Urinary bladder (tissue), 4 donors: Measurements from ENCODE around the gene MTHFS. TPM values are rescaled to one million over a fixed set of nuclear protein-coding genes. Genes with fewer than 3 reads are reported as not detected.
"Not testable (repeated sequence)": the region's sequence is repeated elsewhere in the genome, so short reads cannot be mapped to it uniquely, and the experiment has no call there.

Experiments
- DNase-seq: peaks from one replicate; pipeline ENCODE4 v3.0.0-alpha.2; 2015; ENCODE audit errors: extremely low spot score
- H3K27ac ChIP-seq: one replicate; pipeline ENCODE4 v1.5.1; 2013; ENCODE audit warnings: low read depth, mild to moderate bottlenecking, moderate library complexity
- H3K36me3 ChIP-seq: one replicate; pipeline ENCODE4 v1.6.1; 2013; ENCODE audit warnings: mild to moderate bottlenecking, moderate library complexity; ENCODE audit not compliant: insufficient read depth
- H3K4me1 ChIP-seq: one replicate; pipeline ENCODE4 v1.6.1; 2013; ENCODE audit warnings: mild to moderate bottlenecking, moderate library complexity; ENCODE audit not compliant: insufficient read depth
- H3K4me3 ChIP-seq: one replicate; pipeline ENCODE4 v1.5.1; 2013; ENCODE audit warnings: low read depth, low read length
- WGBS: extraction: QIAGEN DNeasy Blood & Tissue Kit; methylation state at CpG from one replicate; pipeline ENCODE4 v1.1.7; 2013; 5-methylcytosine and 5-hydroxymethylcytosine counted together
- polyA plus RNA-seq: library from polyadenylated mRNA; stranded (reverse); fragments of 200-250 nt; gene quantifications from one replicate; pipeline ENCODE4 v1.2.3, GENCODE V29; 2013
- total RNA-seq: library from RNA; depleted of rRNA; stranded (reverse); fragments of >200 nt; gene quantifications from one replicate; pipeline ENCODE4 v1.2.3, GENCODE V29; 2014
- donor health status: healthy with polysubstance abuse.
- donor health status: healthy.

MTHFS gene
- total and polyA plus RNA-seq, 2 donors, result 10.7 to 36.2 TPM

DNA sequence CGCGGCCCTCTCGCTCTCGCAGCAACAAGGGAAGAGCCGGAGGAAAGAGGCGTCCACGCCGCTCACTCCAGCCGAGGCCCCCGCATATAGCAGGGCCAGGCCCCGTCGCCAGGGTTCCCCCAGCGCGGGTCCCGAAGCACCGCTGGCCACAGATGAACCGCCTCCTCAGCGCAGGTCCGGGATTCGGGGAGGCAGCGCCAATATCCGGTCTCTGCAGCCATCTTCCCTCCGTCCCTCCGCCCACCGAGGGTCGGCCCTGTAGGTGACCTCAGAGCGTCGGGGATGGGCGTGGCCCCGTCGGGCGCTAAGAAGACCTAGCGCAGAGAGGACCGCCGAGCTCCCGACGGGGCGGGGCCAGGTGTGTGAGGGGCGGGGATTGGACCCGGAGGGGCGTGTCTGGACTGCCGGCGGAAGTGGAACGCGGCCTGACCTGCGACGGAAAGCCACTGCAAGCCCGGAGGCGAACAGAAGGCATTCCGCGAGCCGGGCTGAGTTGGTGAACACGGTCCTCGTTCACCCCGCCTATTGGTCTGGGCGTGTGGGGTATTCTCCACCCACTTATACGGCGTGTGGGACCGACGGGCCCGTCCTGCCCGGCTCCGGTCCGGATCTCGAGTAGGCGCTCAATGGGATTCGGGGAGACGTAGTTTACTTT lies 26.8 kb upstream of the MTHFS start:
- DNase-seq, result peak; percentile 88
- Histone ChIP-seq H3K4me3 (peak overlapping the region; percentile 90), H3K36me3 (no peaks in the 10 kb centered on the region), H3K27ac (peak overlapping the region; percentile 91), H3K4me1 (no peaks in the 10 kb centered on the region)
- WGBS, result under 1% methylated on average over 68 of the region's 68 CpGs

DNA sequence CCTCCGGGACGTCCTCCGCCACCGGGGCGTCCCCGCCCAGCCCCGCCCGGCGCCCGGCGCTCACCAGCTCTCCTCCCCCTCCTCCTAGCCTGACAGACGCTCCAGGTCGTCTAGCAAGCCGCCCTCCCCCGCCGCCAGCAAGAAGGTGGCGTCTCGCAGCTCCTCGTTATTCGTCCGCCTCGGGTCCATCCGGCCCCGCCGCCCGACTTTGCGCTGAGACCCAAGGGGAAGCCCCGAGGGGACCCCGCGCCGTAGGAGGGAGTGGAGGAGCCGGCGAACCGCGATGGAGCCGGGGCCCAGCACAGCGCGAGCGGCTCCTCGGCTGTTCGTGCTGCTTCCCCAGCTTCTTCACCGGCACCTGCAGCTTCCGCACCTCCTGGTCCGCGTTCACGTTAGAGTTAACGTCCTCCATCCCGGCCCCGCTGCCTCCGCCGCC lies 26.3 kb upstream of the MTHFS start:
- peak; percentile 23 for DNase-seq
- Histone ChIP-seq H3K27ac (peak overlapping the region; percentile 91), H3K36me3 (no peaks in the 10 kb centered on the region), H3K4me3 (peak overlapping the region; percentile 90), H3K4me1 (no peaks in the 10 kb centered on the region)
- WGBS, result under 1% methylated on average over 51 of the region's 51 CpGs

DNA sequence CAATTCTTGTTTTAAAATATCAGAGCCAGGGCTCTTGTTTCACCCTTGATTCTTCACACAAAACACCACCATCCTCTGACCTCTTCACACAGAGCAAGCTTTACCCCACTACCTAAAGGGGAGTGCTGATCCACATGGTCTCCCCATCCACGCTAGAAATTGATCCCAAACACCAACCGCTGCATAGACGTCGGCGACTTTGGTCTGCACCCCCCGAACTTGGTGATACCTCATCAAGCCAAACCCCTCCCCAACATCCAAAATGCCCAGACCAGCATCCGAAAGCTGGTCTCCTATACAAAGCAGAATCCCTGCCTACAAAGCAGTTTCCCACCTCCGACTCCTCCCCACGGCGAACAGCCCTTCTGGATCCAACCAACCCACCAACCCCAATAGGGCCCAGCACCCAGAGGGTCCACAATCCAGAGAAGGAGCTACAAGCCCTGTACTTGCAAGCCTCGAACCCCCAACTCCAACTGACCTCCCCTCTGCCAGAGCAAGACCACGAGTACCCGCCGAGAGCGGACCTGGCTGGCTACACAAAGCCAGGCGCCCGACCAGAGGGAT lies 25.8 kb upstream of the MTHFS start:
- Histone ChIP-seq H3K4me1 (no peaks in the 10 kb centered on the region), H3K36me3 (no peaks in the 10 kb centered on the region), H3K27ac (peak overlapping the region; percentile 91), H3K4me3 (peak overlapping the region; percentile 90)
- no peak for DNase-seq
- WGBS, result 16% methylated on average over 17 of the region's 17 CpGs

DNA sequence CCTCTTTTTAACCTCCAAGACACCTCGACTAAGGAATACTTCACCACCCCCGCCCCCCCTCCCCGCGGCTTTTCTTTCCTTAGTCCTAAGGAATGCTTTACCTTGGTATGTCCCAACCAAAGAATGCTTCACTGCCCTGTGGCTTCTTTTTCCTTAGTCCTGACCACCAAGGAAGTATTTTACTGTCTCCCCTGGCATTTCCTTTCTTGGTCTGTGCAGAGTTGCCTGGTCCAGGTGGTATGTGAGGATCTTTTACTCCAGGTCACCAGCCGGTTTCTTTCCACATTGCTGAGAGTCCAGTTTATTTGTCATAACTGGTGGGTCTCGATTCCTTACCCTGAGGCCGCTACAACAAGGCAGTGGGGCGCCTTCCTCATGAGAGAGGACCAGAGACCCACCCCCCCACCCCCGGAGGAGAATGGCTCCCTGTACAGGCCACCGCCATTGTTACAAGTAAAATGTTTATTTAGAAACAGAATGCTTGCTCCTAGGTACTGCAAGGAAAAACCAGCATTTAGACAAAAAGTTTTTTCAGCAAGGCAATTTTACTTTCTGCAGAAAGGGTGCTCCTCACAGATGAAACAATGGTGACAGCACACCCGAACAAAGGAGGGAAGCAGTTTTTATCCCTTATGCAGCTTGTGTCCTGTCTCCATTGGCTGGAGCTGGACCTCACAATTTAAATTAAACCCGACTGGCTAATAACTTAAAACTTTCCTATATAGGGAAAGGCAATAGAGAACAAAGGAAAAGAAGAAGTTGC lies 23.1 kb upstream of the MTHFS start:
- WGBS, result 99% methylated on average over 12 of the region's 12 CpGs

DNA sequence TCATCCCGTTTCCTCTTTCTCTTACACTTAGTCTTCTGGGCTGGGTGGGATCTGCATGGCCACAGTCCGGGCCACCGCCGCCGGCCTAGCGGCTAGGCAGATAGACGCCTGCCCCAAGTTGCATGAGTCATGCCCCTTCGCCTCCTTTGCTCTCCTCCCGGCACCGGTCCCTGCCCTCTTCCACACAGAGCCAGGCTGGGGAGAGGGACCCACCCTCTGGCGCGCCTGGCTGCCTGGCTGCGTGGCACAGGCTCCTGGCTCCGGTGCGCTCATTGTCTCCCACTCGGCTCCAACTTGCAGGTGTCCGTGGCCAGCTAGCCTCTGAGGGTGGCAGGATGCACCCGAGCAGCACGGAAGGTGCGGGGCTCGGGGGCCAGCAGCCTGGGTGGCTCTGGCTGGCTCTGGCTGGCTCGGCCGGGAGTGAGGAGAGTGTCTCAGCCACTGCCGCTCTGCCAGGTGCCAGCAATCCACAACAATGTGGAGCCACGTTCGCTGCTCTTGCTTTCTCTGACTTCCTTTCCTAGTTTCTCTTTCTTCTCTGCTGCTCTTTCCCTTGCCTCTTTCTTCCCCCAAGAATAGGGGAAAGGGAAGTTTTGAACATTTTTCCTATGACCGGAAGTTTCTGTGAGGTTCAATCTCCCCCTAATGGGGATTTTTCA lies 22.4 kb upstream of the MTHFS start:
- no peak overlapping the region for H3K4me3 ChIP-seq
- H3K4me1 ChIP-seq, result no peaks in the 10 kb centered on the region
- 98% methylated on average over 27 of the region's 27 CpGs for WGBS
- H3K36me3 ChIP-seq, result no peaks in the 10 kb centered on the region
- DNase-seq, result no peak
- no peak overlapping the region for H3K27ac ChIP-seq

More for the DNA sequence above, 23.1 kb upstream of the MTHFS start:
- H3K27ac ChIP-seq, result no peak overlapping the region
- no peak for DNase-seq
- H3K4me3 ChIP-seq, result no peak overlapping the region
- H3K4me1 ChIP-seq, result no peaks in the 10 kb centered on the region
- no peaks in the 10 kb centered on the region for H3K36me3 ChIP-seq

DNA sequence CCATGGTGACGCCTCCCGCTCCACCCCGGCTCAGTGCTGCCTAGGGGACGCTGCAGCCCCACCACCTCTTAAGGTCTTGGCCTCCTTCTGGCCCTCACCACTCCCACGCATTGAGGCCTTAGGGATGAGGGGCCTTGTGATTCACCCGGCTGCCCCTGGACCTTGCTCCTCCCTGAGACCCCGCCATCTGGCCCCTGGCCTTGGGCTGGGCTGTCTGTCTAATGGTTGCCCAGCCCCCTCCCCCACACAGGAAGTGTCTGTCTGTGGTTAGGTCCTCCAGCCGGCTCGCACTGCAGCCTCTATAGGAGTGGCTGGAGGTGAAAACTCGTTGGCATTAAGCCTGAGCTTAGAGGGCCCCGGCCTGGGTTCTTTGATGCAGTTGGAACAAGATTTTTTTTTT lies 21.5 kb upstream of the MTHFS start:
- WGBS, result 95% methylated on average over 11 of the region's 11 CpGs
- Histone ChIP-seq H3K4me3 (no peak overlapping the region), H3K36me3 (no peaks in the 10 kb centered on the region), H3K27ac (no peak overlapping the region), H3K4me1 (no peaks in the 10 kb centered on the region)
- no peak for DNase-seq

DNA sequence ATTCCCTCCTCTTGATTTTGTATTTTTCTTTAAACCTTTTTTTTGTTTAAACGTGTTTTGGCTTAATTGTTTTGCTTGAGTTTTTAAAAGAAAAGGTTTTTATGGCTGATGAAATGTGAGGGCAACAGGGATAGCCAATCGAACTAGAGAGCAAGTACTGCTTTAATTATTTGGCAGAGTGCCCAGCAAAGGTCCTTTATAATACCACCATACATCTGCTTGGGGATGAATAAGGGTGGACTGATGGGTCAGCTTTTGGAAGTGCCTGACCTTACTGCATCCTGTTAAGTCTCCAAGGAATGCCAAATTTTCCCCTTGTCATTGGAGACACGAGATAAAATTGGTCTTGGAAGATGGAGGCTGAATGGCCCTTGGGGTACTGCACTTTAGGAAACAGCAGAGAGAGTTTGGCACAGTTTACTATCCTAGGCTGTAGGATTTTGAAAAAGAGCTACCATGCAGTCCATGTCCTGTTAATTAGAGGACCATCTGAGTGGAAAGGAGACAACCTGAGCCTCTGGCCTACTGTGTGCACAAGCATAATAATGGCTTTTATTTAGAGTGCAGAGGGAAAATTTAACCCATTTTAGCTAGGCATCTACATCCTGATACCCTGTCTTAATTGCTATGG lies 19.8 kb upstream of the MTHFS start:
- no peak for DNase-seq
- Histone ChIP-seq H3K4me3 (no peak overlapping the region), H3K4me1 (no peaks in the 10 kb centered on the region), H3K27ac (no peak overlapping the region), H3K36me3 (no peaks in the 10 kb centered on the region)
- 79% methylated on average over 3 of the region's 3 CpGs for WGBS

GRCh38 chr15:79915776-79916501 lies 19.1 kb upstream of the MTHFS start:
- not testable (repeated sequence) for H3K36me3 ChIP-seq, H3K27ac ChIP-seq, H3K4me1 ChIP-seq, H3K4me3 ChIP-seq, DNase-seq
- WGBS, result 95% methylated on average over 3 of the region's 3 CpGs

GRCh38 chr15:79914728-79915127 lies 17.9 kb upstream of the MTHFS start:
- no peak overlapping the region for H3K4me3 ChIP-seq
- H3K36me3 ChIP-seq, result no peaks in the 10 kb centered on the region
- no peak for DNase-seq
- H3K27ac ChIP-seq, result no peak overlapping the region
- H3K4me1 ChIP-seq, result no peaks in the 10 kb centered on the region

- not testable (repeated sequence) for H3K27ac ChIP-seq, DNase-seq, H3K4me3 ChIP-seq, H3K4me1 ChIP-seq, H3K36me3 ChIP-seq
- 91% methylated on average over 4 of the region's 4 CpGs for WGBS
Observed at GRCh38 chr15:79909556-79910335, 12.9 kb upstream of the MTHFS start.

DNA sequence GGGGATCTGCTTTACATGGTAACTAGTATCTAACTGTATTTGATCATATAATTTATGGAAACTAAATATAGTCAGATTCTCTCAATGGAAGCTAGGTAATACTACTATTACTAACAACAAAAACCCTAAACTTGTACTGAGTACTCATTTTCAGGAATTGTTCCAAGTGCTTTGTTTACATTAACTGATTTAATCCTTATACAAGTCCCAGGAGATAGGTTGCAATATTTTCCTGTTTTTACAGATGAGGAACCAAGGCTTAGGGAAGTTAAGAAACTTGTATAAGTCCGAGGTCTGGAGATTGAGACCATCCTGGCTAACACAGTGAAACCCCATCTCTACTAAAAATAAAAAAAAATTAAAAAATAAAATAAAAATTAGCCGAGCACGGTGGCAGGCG lies 7.5 kb upstream of the MTHFS start:
- Histone ChIP-seq H3K4me1 (no peaks in the 10 kb centered on the region), H3K27ac (no peak overlapping the region), H3K36me3 (no peaks in the 10 kb centered on the region), H3K4me3 (no peak overlapping the region)
- DNase-seq, result no peak
- WGBS, result 81% methylated on average over 4 of the region's 4 CpGs

DNA sequence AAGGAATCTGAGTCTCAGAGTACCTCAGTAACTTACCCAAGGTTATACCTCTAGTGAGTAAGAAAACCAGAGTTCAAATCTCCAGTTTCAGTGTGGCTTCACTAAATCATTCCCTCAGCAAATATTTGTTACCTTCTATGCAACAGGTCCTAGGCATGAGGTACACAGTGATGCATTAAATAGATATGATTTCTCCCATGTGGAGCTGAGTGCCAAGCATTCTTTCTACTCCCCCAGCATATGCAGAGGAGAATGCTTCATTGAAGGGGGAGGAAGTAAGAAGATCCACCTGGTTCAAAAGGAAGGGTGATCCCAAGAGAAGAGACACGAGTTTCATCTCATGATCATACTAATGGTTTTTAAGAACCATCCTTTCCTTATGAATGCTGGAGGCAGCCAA lies 6.8 kb upstream of the MTHFS start:
- Histone ChIP-seq H3K36me3 (no peaks in the 10 kb centered on the region), H3K4me3 (no peak overlapping the region), H3K4me1 (no peaks in the 10 kb centered on the region), H3K27ac (no peak overlapping the region)
- 90% methylated on average over 1 of the region's 1 CpG for WGBS
- no peak for DNase-seq
